ENCODE results near the gene FZR1. TPM values are rescaled to one million over a fixed set of nuclear protein-coding genes. Genes with fewer than 3 reads are reported as not detected.

FZR1 gene
- total and polyA plus RNA-seq, 2 of the 4 experiments (the other 2 are of a cell fraction), result 21.5 to 47.8 TPM

DNA sequence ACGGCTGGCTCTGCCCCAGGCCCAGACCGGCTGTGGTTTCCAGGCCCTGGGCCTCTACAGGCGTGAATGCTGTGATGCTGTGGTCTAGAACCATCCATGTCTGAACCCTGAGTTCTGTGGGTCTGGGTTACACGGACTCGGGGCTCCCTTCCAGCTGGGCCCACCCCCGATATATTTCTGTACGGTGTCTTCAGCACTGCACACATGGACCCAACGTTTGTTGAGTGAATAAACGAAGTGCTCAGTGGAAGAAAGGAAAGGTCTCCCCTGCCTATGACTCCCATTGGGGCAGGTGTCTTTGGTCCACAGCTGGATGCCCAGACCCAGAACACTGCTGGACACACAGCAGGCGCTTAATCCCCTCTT is 39.5 kb downstream of the FZR1 start:
- H2AFZ ChIP-seq (replicated peaks; ENCODE audit: low read length, poor library complexity), result no peak overlapping the region
- POLR2A ChIA-PET (ENCODE audit: unreplicated experiment), result interaction anchor here (0.6 kb wide), 1 partner anchor 493 kb away, joined by 11 read pairs; no protein-coding TSS in a partner anchor
- peaks cover 27% of the 10 kb centered on the region for H4K20me1 ChIP-seq (ENCODE audit: insufficient read depth, low read length)
- CTCF ChIA-PET, result interaction anchor here (0.6 to 1.0 kb wide), 2 partner anchors 30 to 1043 kb away, joined by 3 to 10 read pairs; no protein-coding TSS in a partner anchor
- H3K56ac ChIP-seq (ENCODE audit: extremely low read depth, insufficient read depth, low read length), result no peak overlapping the region
- H2BK5ac ChIP-seq (ENCODE audit: low read depth, low read length, poor library complexity, severe bottlenecking), result no peak overlapping the region
- no peak overlapping the region for H2BK20ac ChIP-seq (ENCODE audit: low read depth, low read length)
- no peaks in the 10 kb centered on the region for H3K27me3 ChIP-seq (ENCODE audit: control insufficient read depth, insufficient read depth, low read length)
- H2BK15ac ChIP-seq (ENCODE audit: low read depth, low read length), result no peak overlapping the region
- H2AK5ac ChIP-seq (ENCODE audit: low read depth, low read length), result no peak overlapping the region
- H3K9ac ChIP-seq (ENCODE audit: low read depth, low read length), result no peak overlapping the region
- TF ChIP-seq MAZ (IDR thresholded peaks at IDR 0.05; ENCODE audit: borderline replicate concordance, low read depth, low read length) (no peak), RFX5 (IDR thresholded peaks at IDR 0.05; ENCODE audit: low read depth, low read length) (no peak), MXI1 (IDR thresholded peaks at IDR 0.05; ENCODE audit: borderline replicate concordance, low read depth, low read length) (no peak), CHD1 (IDR thresholded peaks at IDR 0.05; ENCODE audit: low read depth, low read length) (no peak), NFE2L2 (IDR thresholded peaks at IDR 0.05; ENCODE audit: low read depth, low read length) (no peak), BHLHE40 (IDR thresholded peaks at IDR 0.05; ENCODE audit: low read depth, low read length) (no peak), MAFK (IDR thresholded peaks at IDR 0.05; ENCODE audit: low read depth, low read length) (no peak), USF2 (IDR thresholded peaks at IDR 0.05; ENCODE audit: low read depth, low read length) (no peak), RCOR1 (IDR thresholded peaks at IDR 0.05; ENCODE audit: insufficient replicate concordance, low read length) (no peak)
- DNase-seq (no peak), ATAC-seq (ENCODE audit: low read depth) (no peak)
- dilution Hi-C loops (cut with HindIII; ENCODE audit: low sequenced_read_pairs, unreplicated experiment) (no loop called here), in situ Hi-C loops (cut with MboI; ENCODE audit: low sequenced_read_pairs) (no loop called here), intact Hi-C loops (cut with micrococcal nuclease) (loop anchor here (1.0 kb wide), 1 partner anchor 73 kb away; no protein-coding TSS in a partner anchor)
- no TSS peak for BruUV-seq (replicated peaks)
- H3K4me2 ChIP-seq (ENCODE audit: low read depth, low read length), result no peak overlapping the region
- H3K14ac ChIP-seq (replicated peaks; ENCODE audit: low read depth, low read length), result no peak overlapping the region
- H3K4ac ChIP-seq (ENCODE audit: low read depth, low read length), result no peak overlapping the region
- H4K5ac ChIP-seq (ENCODE audit: low read depth, low read length), result no peak overlapping the region
- no peak overlapping the region for H3K4me3 ChIP-seq (ENCODE audit: insufficient read depth, low read depth, low read length)
- 81% methylated on average over 6 of the region's 10 CpGs; no CpG with 5 or more reads in 1 of the 2 experiments for WGBS, 2 experiments (ENCODE audit: extremely low coverage in 2 of 2, insufficient read length in 1 of 2)
- no peaks in the 10 kb centered on the region for H3K4me1 ChIP-seq (ENCODE audit: control insufficient read depth, insufficient read depth, low read length)
- H3K79me1 ChIP-seq (ENCODE audit: low read depth in 1 of 2, low read length in 2 of 2), result peaks cover 0 to 20% of the 10 kb centered on the region in 2 experiments; a peak in 2 of 4 replicates
- H3K36me3 ChIP-seq (ENCODE audit: control insufficient read depth, insufficient read depth, low read length), result peaks cover 31% of the 10 kb centered on the region
- H3K27ac ChIP-seq (ENCODE audit: insufficient read depth, low read length), result no peak overlapping the region
- H4K91ac ChIP-seq (ENCODE audit: insufficient read depth, low read depth, low read length), result no peak overlapping the region
- H3K9me1 ChIP-seq (ENCODE audit: insufficient read depth, low read length), result no peaks in the 10 kb centered on the region
- H3K18ac ChIP-seq (ENCODE audit: low read depth, low read length), result no peak overlapping the region
- H2BK120ac ChIP-seq (ENCODE audit: low read depth, low read length), result no peak overlapping the region
- no peaks in the 10 kb centered on the region for H3K9me3 ChIP-seq (ENCODE audit: control insufficient read depth, insufficient read depth, low read length)
- no peak overlapping the region for H4K8ac ChIP-seq (ENCODE audit: low read depth in 2 of 2, low read length in 2 of 2)
- H3K23ac ChIP-seq (ENCODE audit: low read depth, low read length), result no peak overlapping the region
- H2AK9ac ChIP-seq (replicated peaks; ENCODE audit: low read depth, low read length, poor library complexity), result no peak overlapping the region

Measured in IMR-90 (cell line).